ENCODE results near the gene GPR156. TPM values are rescaled to one million over a fixed set of nuclear protein-coding genes. Genes with fewer than 3 reads are reported as not detected.

GPR156 gene
- total and polyA plus RNA-seq, 3 donors from 2014 or later: 5.5 to 12.7 (median 7.3) TPM

DNA sequence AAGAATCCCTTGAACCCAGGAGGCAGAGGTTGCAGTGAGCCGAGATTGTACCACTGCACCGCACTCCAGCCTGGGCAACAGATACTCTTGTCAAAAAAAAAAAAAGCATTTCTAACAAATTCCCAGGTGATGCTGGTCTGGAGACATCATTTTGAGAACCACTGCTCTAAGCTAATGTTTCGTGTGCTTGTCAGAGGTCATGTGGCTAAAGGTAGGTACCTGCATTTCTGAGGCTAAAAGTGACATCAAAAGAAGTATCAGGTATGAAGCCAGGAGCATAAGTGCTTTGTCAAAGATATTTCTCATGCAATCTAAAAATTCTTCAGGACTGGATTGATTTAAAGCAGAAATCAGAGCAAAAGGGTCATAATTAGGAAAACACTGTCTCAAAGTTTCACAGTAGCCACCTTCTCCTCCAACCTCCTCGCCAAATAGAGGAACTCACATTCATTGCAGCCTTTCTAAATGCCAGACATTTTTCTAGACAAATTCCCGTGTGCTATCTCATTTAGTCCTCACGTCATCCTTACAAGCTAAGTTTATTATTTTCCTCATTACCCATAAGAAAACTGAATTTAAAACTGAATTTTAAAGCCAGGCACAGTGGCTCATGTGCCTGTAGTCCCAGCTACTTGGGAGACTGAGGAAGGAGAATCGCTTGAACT lies 165.0 kb downstream of the GPR156 start:
- TF ChIP-seq, protein P1, sequence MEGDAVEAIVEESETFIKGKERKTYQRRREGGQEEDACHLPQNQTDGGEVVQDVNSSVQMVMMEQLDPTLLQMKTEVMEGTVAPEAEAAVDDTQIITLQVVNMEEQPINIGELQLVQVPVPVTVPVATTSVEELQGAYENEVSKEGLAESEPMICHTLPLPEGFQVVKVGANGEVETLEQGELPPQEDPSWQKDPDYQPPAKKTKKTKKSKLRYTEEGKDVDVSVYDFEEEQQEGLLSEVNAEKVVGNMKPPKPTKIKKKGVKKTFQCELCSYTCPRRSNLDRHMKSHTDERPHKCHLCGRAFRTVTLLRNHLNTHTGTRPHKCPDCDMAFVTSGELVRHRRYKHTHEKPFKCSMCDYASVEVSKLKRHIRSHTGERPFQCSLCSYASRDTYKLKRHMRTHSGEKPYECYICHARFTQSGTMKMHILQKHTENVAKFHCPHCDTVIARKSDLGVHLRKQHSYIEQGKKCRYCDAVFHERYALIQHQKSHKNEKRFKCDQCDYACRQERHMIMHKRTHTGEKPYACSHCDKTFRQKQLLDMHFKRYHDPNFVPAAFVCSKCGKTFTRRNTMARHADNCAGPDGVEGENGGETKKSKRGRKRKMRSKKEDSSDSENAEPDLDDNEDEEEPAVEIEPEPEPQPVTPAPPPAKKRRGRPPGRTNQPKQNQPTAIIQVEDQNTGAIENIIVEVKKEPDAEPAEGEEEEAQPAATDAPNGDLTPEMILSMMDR (IDR thresholded peaks at IDR 0.05): no peak
- no peak for TF ChIP-seq POLR2A (IDR thresholded peaks at IDR 0.05)
- 87 to 91% methylated on average over 7 of the region's 7 CpGs for WGBS, 2 donors

More for the DNA sequence above, 165.0 kb downstream of the GPR156 start:
- DNase-seq: no peak
- no peaks in the 10 kb centered on the region for H3K4me1 ChIP-seq
- H3K9me3 ChIP-seq: no peaks in the 10 kb centered on the region
- intact Hi-C loops (cut with DNase I; ENCODE audit: low total_unique reads): no loop called here
- H3K27me3 ChIP-seq: no peaks in the 10 kb centered on the region
- no peak overlapping the region for H3K27ac ChIP-seq
- no peak overlapping the region for H3K4me3 ChIP-seq
- H3K36me3 ChIP-seq (ENCODE audit: low read depth, missing control alignments): no peaks in the 10 kb centered on the region

Small RNA genes within 50 kb of the gene (small RNA-seq; reads per million reads assigned to genes)
- gene RF00019: 0 reads per million in 2 donors
- gene RN7SL397P: 0 reads per million in 2 donors

Other genes starting within 250 kb of the GPR156 start
- 10 to 100 TPM; 65.1 to 73.1 TPM for gene GSK3B, start 190.8 kb downstream of the GPR156 start, total RNA-seq
- 64.9 TPM for gene GSK3B, start 190.8 kb downstream of the GPR156 start, polyA plus RNA-seq (ENCODE audit: insufficient read depth, low read depth, low replicate concordance)
- gene LRRC58, start 64.1 kb upstream of the GPR156 start, total RNA-seq: 10 to 100 TPM; 18.6 to 21.2 TPM
- gene LRRC58, start 64.1 kb upstream of the GPR156 start, polyA plus RNA-seq (ENCODE audit: insufficient read depth, low read depth, low replicate concordance): 8.5 TPM
- gene FSTL1, start 165.8 kb upstream of the GPR156 start, total RNA-seq: 10 to 100 TPM; 35.0 to 73.8 TPM
- 122 TPM for gene FSTL1, start 165.8 kb upstream of the GPR156 start, polyA plus RNA-seq (ENCODE audit: insufficient read depth, low read depth, low replicate concordance)

Measured in testis (tissue), 3 donors.